ENCODE data around the gene DSCAML1. TPM values are rescaled to one million over a fixed set of nuclear protein-coding genes. Genes with fewer than 3 reads are reported as not detected.

Gene DSCAML1
- total and polyA plus RNA-seq, 4 donors = 0.18 to 1.5 (median 1.1) TPM

GRCh38 chr11:117570701-117571100 lies 226.3 kb downstream of the DSCAML1 start:
- TF ChIP-seq CTCF (IDR thresholded peaks at IDR 0.05; ENCODE audit: control extremely low read depth, extremely low read depth) = no peak
- peaks cover 0 to 3% (median 0%) of the 10 kb centered on the region in 3 donors for H3K27me3 ChIP-seq (ENCODE audit: control insufficient read depth in 3 of 3, insufficient read depth in 3 of 3, low read length in 2 of 3)
- 72 to 85% methylated on average over 5 of the region's 5 CpGs for WGBS, 2 donors
- no peaks in the 10 kb centered on the region for H3K4me1 ChIP-seq (ENCODE audit: control insufficient read depth in 5 of 5, insufficient read depth in 5 of 5, low read length in 5 of 5)
- DNase-seq (no peak), ATAC-seq (ENCODE audit: insufficient read depth, low FRiP score) (no peak)
- H3K9ac ChIP-seq (ENCODE audit: insufficient read depth in 1 of 2, low read length in 2 of 2) = no peak overlapping the region
- no peak overlapping the region for H3K4me3 ChIP-seq
- peaks cover 0 to 3% (median 0%) of the 10 kb centered on the region in 4 donors for H3K9me3 ChIP-seq (ENCODE audit: control insufficient read depth in 4 of 4, insufficient read depth in 3 of 4, low read length in 3 of 4)
- H3K27ac ChIP-seq (ENCODE audit: low read depth in 1 of 2, low read length in 1 of 2) = no peak overlapping the region
- H3K36me3 ChIP-seq (ENCODE audit: control insufficient read depth in 4 of 4, insufficient read depth in 4 of 4, low read length in 4 of 4) = no peaks in the 10 kb centered on the region

GRCh38 chr11:117569911-117570310 lies 227.1 kb downstream of the DSCAML1 start:
- Histone ChIP-seq H3K9me3 (ENCODE audit: control insufficient read depth in 4 of 4, insufficient read depth in 3 of 4, low read length in 3 of 4) (peaks cover 0 to 3% (median 0%) of the 10 kb centered on the region in 4 donors), H3K9ac (ENCODE audit: insufficient read depth in 1 of 2, low read length in 2 of 2) (no peak overlapping the region), H3K36me3 (ENCODE audit: control insufficient read depth in 4 of 4, insufficient read depth in 4 of 4, low read length in 4 of 4) (no peaks in the 10 kb centered on the region), H3K4me1 (ENCODE audit: control insufficient read depth in 5 of 5, insufficient read depth in 5 of 5, low read length in 5 of 5) (no peaks in the 10 kb centered on the region), H3K4me3 (no peak overlapping the region), H3K27me3 (ENCODE audit: control insufficient read depth in 3 of 3, insufficient read depth in 3 of 3, low read length in 2 of 3) (peaks cover 0 to 3% (median 0%) of the 10 kb centered on the region in 3 donors), H3K27ac (ENCODE audit: low read depth in 1 of 2, low read length in 1 of 2) (no peak overlapping the region)
- DNase-seq (no peak), ATAC-seq (ENCODE audit: insufficient read depth, low FRiP score) (no peak)
- 89 to 93% methylated on average over 9 of the region's 9 CpGs for WGBS, 2 donors
- TF ChIP-seq CTCF (IDR thresholded peaks at IDR 0.05; ENCODE audit: control extremely low read depth, extremely low read depth) = no peak

GRCh38 chr11:117565709-117566108 lies 231.3 kb downstream of the DSCAML1 start:
- Histone ChIP-seq H3K4me1 (ENCODE audit: control insufficient read depth in 5 of 5, insufficient read depth in 5 of 5, low read length in 5 of 5) (no peaks in the 10 kb centered on the region), H3K9ac (ENCODE audit: insufficient read depth in 1 of 2, low read length in 2 of 2) (no peak overlapping the region), H3K9me3 (ENCODE audit: control insufficient read depth in 4 of 4, insufficient read depth in 3 of 4, low read length in 3 of 4) (peaks cover 0 to 3% (median 0%) of the 10 kb centered on the region in 4 donors), H3K27ac (ENCODE audit: low read depth in 1 of 2, low read length in 1 of 2) (no peak overlapping the region), H3K36me3 (ENCODE audit: control insufficient read depth in 4 of 4, insufficient read depth in 4 of 4, low read length in 4 of 4) (no peaks in the 10 kb centered on the region), H3K4me3 (no peak overlapping the region), H3K27me3 (ENCODE audit: control insufficient read depth in 3 of 3, insufficient read depth in 3 of 3, low read length in 2 of 3) (peaks cover 0 to 11% (median 0%) of the 10 kb centered on the region in 3 donors)
- DNase-seq (no peak), ATAC-seq (ENCODE audit: insufficient read depth, low FRiP score) (no peak)
- WGBS, 2 donors = 66 to 70% methylated on average over 4 of the region's 4 CpGs
- no peak for TF ChIP-seq CTCF (IDR thresholded peaks at IDR 0.05; ENCODE audit: control extremely low read depth, extremely low read depth)

- 74 to 92% methylated on average over 4 of the region's 4 CpGs for WGBS, 2 donors
- TF ChIP-seq CTCF (IDR thresholded peaks at IDR 0.05; ENCODE audit: control extremely low read depth, extremely low read depth) = no peak
- no peak for ATAC-seq (ENCODE audit: insufficient read depth, low FRiP score)
Measured at GRCh38 chr11:117564321-117564720, 232.7 kb downstream of the DSCAML1 start.

More at GRCh38 chr11:117564321-117564720, 232.7 kb downstream of the DSCAML1 start:
- H3K4me1 ChIP-seq (ENCODE audit: control insufficient read depth in 5 of 5, insufficient read depth in 5 of 5, low read length in 5 of 5) = no peaks in the 10 kb centered on the region
- H3K27me3 ChIP-seq (ENCODE audit: control insufficient read depth in 3 of 3, insufficient read depth in 3 of 3, low read length in 2 of 3) = peaks cover 0 to 16% (median 0%) of the 10 kb centered on the region in 3 donors
- H3K9ac ChIP-seq (ENCODE audit: insufficient read depth in 1 of 2, low read length in 2 of 2) = no peak overlapping the region
- no peaks in the 10 kb centered on the region for H3K36me3 ChIP-seq (ENCODE audit: control insufficient read depth in 4 of 4, insufficient read depth in 4 of 4, low read length in 4 of 4)
- no peak overlapping the region for H3K27ac ChIP-seq (ENCODE audit: low read depth in 1 of 2, low read length in 1 of 2)
- no peaks in the 10 kb centered on the region for H3K9me3 ChIP-seq (ENCODE audit: control insufficient read depth in 4 of 4, insufficient read depth in 3 of 4, low read length in 3 of 4)
- no peak overlapping the region for H3K4me3 ChIP-seq
- DNase-seq = no peak
